ENCODE measurements around the gene DNAJC5G. TPM values are rescaled to one million over a fixed set of nuclear protein-coding genes. Genes with fewer than 3 reads are reported as not detected.

Gene DNAJC5G
- total and polyA plus RNA-seq, 2 of the 13 experiments (the other 11 are each of a cell fraction or from before 2014, with no cell fraction given): 0.05 TPM; not detected in 1

DNA sequence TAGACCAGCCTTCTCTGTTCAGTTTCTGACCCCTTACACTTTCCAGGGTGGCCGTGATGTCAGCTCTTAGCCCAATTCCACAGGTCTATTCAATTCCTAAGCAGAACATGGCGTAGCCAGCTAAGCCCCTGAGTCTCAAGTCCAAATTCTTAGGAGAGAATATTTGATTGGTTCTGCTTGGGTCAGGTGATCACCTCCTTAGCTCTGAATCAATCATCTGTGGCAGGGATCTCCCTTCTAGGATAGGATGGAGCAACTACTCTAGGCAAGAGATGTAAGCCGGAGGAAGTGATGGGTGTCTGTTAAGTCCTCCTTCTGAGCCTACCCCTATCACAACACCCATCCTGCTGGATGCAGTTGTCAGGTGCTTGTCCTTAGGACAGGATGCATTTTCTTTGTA is 22.0 kb downstream of the DNAJC5G start:
- ChIA-PET POLR2A (interaction anchor here (1.1 kb wide), 1 partner anchor 15 kb away, joined by 3 read pairs; the partner anchor contains the start of gene TRIM54), CTCF (ENCODE audit: low intra/inter-chr PET ratio, low total read pairs) (no interaction called here)
- no TSS peak for BruUV-seq (replicated peaks)
- in situ Hi-C loops (cut with HindIII; ENCODE audit: extremely low pct_ligation_motif_present, low pct_unique_long_range_greater_than_20kb): no loop called here
- TF ChIP-seq PHF21A (CRISPR knock-in tag; IDR thresholded peaks at IDR 0.05): no peak
- no peak for TF ChIP-seq CREB1 (IDR thresholded peaks at IDR 0.05)
- no peak for TF ChIP-seq CREB1 (CRISPR knock-in tag; IDR thresholded peaks at IDR 0.05)
- TF ChIP-seq ATRX (CRISPR knock-in tag; IDR thresholded peaks at IDR 0.05; ENCODE audit: borderline replicate concordance): no peak
- TF ChIP-seq, protein P1, sequence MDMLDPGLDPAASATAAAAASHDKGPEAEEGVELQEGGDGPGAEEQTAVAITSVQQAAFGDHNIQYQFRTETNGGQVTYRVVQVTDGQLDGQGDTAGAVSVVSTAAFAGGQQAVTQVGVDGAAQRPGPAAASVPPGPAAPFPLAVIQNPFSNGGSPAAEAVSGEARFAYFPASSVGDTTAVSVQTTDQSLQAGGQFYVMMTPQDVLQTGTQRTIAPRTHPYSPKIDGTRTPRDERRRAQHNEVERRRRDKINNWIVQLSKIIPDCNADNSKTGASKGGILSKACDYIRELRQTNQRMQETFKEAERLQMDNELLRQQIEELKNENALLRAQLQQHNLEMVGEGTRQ (IDR thresholded peaks at IDR 0.05; ENCODE audit: low read depth, low read length): peak; percentile 15; the same call in 1 of the 2 replicates
- TF ChIP-seq, protein P1 (CRISPR knock-in tag; IDR thresholded peaks at IDR 0.05; ENCODE audit: borderline replicate concordance): no peak
- no peak for TF ChIP-seq ZNF891 (CRISPR knock-in tag; IDR thresholded peaks at IDR 0.05)
- H3K4me2 ChIP-seq (ENCODE audit: low read depth, low read length): no peak overlapping the region
- FAIRE-seq: no peak
- no peak overlapping the region for H3K4me3 ChIP-seq (replicated peaks in 1 of 3; ENCODE audit: insufficient read depth in 1 of 3, low read depth in 2 of 3, low read length in 3 of 3)
- H4K20me1 ChIP-seq (ENCODE audit: insufficient read depth, low read length): no peaks in the 10 kb centered on the region
- no peaks in the 10 kb centered on the region for H3K36me3 ChIP-seq (replicated peaks in 1 of 2; ENCODE audit: control insufficient read depth in 1 of 2, insufficient read depth in 2 of 2, low read length in 2 of 2)
- no peak overlapping the region for H3K9ac ChIP-seq (ENCODE audit: insufficient read depth, low read depth, low read length)
- DNase-seq (ENCODE audit: low spot score): no peak
- no peaks in the 10 kb centered on the region for H3K79me2 ChIP-seq (ENCODE audit: insufficient read depth, low read length)
- H2AFZ ChIP-seq (ENCODE audit: low read length): no peak overlapping the region
- no peak overlapping the region for H3K27ac ChIP-seq (ENCODE audit: extremely low read length, insufficient read depth, low read length)
- ATAC-seq: no peak; the same call in 2 of the 3 replicates
- whole genome bisulfite sequencing (ENCODE audit: low lambda C conversion rate): 35% methylated on average over 3 of the region's 3 CpGs
- intact Hi-C loops (cut with micrococcal nuclease; ENCODE audit: unreplicated experiment): no loop called here
- H3K9me3 ChIP-seq (ENCODE audit: low read length): no peaks in the 10 kb centered on the region
- H3K4me1 ChIP-seq (ENCODE audit: insufficient read depth, low read length): peaks cover 74% of the 10 kb centered on the region
- H3K27me3 ChIP-seq (ENCODE audit: control insufficient read depth in 1 of 2, insufficient read depth in 2 of 2, low read length in 2 of 2): no peaks in the 10 kb centered on the region; a peak in 1 of 5 replicates
